Measurements from ENCODE around the gene TIMM13.

TIMM13 gene

DNA sequence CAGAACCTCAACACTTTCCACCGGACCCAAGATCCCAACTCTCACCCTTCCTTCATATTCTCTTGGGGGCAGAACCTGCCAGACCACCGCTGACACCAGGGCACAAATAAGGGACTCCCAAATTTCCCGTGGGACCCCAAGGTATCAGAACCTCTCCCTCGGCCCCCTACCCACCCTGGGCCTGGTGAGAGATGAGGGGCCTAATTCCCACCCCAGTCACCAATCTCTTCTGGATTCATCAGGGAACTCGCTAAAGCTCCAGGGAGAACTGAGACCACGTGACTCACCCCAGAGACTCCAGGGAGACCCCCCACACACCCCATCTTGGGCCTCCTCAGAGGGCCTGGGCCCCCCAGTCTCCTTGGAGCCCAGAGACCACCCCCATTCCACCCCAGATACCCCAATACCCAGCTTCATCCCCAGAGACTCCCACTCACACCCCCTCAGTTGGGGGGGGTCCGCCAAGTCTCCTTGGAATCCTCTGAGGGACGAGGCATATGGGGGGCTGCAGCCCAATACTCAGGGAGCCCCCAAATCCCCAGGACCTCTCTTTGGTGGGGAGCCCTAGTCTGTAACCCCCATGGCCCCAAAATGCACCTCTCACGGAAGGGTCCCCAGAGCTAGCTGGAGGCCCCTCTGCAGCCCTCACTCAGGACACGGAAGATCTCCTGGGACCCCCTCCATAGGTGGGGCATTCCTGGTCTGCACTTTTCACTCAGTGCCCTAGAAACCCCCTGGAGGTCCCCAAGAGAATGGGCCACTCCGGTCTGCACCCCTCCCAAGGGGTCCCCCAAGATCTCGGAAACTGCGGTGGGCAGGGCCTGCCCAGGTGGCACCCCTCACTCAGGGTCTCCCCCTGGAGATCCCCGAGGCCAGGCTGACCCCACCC, 27.8 kb upstream of the TIMM13 start:
- no peak for DNase-seq (ENCODE audit: low spot score)

DNA sequence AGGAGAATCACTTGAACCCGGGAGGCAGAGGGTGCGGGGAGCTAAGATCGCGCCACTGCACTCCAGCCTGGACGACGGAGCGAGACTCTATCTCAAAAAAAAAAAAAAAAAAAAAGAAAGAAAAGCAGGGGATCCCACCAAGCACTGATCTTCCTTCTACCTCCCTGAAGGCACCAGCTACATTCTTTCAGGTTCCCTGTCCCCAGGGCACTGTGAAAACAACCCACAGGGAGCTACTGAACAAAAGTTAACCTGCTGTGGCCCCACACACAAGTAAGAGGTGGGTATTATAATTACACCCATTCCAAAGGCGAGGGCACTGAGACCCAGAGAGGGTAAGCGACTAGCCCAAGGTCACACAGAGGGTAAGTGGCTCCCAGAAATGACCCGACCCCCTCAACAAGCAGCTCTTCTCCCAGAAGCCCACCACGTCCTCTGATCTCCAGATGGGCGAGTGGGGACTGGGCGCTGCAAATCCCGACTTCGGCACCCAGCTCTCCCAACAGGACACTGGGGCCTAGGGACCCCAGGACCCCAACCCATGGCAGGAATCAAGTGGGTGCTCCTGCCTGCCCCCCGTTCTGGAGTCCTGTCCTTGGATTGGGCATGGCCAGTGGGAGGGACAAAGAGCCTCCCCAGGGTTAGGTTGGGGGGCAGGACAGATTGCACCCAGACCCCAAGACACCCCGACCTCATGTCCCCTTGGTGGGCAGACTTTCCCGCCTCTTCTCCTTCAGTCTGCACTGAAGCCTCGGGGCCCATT, 27.0 kb upstream of the TIMM13 start:
- DNase-seq (ENCODE audit: low spot score): no peak

DNA sequence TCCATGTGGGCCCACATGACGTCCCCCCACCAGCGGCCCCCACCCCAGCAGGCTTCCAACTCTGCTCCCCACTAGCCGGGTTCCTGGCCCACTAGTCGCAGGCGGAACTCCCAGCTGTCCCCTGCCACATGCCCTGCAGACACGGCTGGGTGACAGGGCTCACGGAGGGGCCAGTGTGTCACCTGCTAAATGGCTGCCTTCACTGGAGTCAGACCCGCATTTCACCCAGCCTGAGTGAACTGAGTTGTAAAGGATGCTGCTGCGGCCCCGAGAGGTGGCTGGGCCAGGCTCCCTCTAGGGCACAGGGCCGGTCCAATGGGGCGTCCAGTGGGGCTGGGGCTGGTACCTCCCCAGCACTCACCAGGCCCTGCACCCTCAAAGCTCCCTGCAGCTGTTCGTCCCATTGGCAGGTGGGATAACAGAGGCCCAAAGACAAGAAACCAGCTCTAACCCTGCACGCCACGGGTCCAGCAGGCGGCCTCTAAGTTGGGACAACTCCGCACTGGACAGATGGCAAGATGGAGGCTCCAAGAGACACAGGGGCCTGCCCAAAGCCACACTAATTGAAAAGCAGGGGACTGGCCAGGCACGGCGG, 26.1 kb upstream of the TIMM13 start:
- no peak for DNase-seq (ENCODE audit: low spot score)

DNA sequence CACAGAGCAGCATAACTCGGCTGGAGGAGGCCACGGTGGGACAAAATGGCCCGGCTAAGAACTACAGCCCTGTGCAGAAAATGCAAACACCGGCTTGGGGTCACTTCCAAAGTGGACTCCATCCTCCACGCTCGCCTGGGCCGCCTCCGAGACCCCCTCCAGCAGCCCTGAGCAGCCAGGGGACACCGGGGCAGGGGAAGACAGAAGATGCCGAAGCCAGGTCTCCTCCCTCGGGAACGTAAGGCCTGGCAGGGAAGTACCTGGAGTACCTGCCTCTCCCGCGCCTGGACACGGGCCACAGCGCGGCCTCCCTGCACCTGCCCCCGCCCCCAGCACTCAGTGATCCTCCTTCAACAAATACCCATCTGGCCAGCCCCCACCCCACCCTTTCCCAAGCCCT, 24.4 kb upstream of the TIMM13 start:
- DNase-seq (ENCODE audit: low spot score): no peak

DNA sequence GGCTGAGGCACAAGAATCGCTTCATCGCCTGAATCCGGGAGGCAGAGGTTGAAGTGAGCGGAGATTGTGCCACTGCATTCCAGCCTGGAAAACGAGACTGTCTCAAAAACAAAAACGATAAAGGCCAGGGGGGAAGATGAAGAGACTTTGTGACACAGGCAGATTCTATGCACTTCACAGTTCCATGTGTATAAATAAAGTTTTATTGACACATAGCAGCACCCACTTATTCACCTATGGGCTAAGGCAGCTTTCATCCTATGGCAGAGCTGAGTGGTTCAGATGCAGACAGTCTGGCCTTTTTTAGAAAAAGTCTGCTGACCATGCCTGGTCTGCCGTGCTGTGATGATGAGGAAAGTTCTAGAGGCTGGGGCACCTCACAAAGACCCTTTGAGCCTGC, 23.8 kb upstream of the TIMM13 start:
- no peak for DNase-seq (ENCODE audit: low spot score)

- no peak for DNase-seq (ENCODE audit: low spot score)
These were observed 21.6 kb upstream of the TIMM13 start for GRCh38 chr19:2449019-2449418.

GRCh38 chr19:2446381-2446780, 19.0 kb upstream of the TIMM13 start:
- DNase-seq (ENCODE audit: low spot score): no peak

- no peak for DNase-seq (ENCODE audit: low spot score)
These were observed 17.0 kb upstream of the TIMM13 start for GRCh38 chr19:2444251-2445002.

GRCh38 chr19:2443785-2444182, 16.4 kb upstream of the TIMM13 start:
- DNase-seq (ENCODE audit: low spot score): no peak

DNA sequence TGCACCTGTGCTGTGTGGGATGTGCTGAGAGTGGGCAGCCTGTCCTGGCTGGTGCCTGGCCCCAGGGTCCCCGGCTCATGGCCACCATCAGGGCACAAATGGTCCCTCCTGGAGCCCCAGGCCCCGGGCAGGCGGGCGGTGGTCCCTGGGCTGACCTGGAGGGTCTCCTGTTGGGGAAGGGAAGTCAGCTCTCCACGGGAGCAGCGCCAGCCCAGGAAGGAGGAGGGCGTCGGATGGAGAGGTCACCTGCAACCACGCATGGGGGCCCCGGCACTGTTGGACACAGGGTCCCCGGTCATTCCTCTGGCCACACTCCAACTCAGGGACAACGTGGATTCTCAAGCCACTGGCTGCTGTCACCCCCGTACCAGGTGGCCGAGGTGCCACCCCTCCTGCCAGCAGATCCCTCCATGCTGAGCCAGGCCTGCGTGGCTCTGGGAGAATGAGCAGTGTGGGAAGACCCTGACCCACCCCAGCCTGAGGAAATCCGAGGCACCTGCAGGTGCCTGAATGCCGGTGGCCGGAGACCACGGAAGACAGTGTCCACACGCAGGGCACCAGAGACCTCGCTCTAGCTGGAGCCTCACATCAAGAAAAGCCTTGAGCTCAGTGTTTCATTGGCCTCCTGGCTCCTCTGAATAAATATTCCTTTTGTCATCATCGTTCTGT, 15.9 kb upstream of the TIMM13 start:
- no peak for DNase-seq (ENCODE audit: low spot score)

DNA sequence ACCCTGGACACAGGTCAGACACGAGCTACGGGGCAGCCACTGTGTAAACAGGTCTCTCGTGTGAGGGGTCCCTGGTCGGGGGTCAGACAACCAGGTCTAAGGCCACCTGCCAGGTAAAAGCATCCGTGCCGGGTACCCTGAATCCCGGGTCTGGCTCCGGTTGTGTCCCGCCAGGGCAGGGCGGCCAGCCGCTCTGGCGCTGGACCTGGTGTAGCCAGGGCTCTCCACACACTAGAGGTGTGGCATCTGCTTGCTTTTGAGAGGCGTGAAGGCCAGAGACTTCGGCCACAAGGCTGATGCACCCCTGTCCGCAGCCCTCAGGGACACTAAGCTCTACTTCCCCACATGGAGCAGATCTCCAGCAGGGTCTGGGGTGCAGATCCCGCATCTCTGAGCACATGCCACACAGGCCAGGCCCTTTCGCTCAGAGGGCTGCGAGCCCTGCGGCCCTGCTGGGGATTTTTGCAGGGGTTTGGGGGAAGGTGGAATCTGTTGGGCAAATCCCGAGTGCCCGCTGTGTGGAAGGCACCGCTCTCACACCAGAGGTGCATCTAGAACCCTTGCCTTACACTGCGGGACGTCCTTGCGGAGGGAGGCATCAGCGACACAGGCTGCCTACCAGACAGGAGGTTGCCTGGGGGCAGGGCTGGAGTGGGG, 13.8 kb upstream of the TIMM13 start:
- DNase-seq (ENCODE audit: low spot score): no peak

- DNase-seq (ENCODE audit: low spot score): no peak
These were observed 13.1 kb upstream of the TIMM13 start for GRCh38 chr19:2440515-2440914.

- DNase-seq (ENCODE audit: low spot score): no peak
These were observed 10.8 kb upstream of the TIMM13 start for GRCh38 chr19:2438178-2438577.

DNA sequence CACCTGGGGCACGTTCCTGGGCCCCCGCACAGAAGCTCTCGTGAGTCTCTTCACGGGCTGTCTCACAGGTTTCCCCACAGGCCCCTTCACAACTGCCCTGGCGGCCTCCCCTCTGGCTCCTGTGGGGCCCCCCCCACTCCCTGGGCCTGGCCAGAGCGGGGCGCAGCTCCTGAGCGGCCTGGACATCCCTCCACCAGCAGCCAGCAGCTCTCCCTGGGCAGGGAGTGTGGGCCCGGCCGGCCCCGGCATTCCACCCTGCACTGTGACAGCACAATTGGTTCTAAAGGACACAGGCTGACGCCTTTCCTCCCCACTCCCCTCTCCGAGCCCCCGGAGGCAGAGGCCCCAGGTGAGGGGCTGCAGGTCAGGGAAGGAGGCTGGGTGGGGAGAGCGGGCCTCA, 9.5 kb upstream of the TIMM13 start:
- DNase-seq (ENCODE audit: low spot score): no peak

DNA sequence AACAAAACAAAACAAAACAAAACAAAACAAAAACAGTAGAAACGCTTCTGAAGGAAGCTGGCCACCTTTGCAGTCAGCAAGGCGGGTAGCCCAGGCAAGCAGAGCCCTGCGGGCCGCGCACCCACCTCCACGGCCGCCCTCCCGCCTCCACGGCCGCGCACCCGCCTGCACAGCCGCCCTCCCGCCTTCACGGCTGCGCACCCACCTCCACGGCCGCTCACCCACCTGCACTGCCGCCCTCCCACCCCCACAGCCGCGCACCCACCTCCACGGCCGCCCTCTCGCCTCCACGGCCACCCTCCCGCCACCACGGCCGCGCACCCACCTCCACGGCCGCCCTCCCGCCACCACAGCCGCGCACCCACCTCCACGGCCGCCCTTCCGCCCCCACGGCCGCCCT, 9.0 kb upstream of the TIMM13 start:
- no peak for DNase-seq (ENCODE audit: low spot score)

DNA sequence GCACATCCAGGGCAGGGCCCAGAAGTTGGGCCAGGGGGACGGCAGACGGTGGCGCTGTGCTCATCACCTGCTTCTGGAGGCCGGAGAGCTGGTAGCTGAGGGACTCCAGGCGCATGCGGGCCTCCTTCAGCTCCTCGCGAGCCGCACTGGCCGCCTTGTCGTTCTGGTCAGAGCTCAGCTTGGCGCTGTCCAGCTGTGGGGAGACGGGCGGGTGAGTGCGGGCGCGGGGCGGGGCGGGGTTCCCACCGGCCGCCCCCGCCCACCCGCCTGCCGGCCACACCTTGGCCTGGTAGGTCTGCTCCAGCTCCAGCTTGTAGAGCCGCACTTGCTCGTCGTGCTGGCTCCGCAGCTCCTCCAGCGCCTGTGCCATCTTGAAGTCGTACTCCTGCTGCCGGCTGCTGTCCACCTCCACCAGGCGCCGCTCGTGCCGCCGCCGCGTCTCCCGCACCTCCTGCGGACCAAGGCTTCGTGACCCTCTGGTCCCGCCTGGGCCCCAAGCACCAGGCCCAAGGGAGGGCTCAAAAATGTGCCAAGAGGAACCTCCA, 7.4 kb upstream of the TIMM13 start:
- no peak for DNase-seq (ENCODE audit: low spot score)

- DNase-seq (ENCODE audit: low spot score): no peak
These were observed 6.9 kb upstream of the TIMM13 start for GRCh38 chr19:2434267-2434666.

DNA sequence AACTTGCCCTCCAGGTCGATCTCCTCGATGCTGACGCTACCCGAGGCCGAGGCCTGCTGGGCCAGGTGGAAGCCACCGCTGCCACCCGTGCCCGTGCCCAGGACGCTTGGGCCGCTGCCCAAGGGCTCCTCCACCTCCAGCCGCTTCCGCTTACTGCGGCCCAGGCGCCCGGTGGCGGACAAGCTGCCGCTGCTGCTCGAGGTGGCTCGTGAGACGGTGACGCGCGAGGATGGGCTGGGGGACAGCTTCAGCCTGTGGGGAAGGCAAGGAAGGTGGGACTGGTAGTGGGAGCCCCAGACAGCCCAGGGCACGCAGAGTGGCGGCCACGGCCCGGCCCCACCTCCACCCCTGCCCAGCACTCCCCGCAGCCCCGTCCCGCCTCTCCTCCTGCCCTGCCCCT, 6.5 kb upstream of the TIMM13 start:
- DNase-seq (ENCODE audit: low spot score): no peak

- no peak for DNase-seq (ENCODE audit: low spot score)
These were observed 4.9 kb upstream of the TIMM13 start for GRCh38 chr19:2432131-2432848.
